ENCODE results near the gene ASCL5. TPM values are rescaled to one million over a fixed set of nuclear protein-coding genes. Genes with fewer than 3 reads are reported as not detected.
A peak's percentile ranks its signal among the peaks of the same experiment; 100 is the strongest.

The ASCL5 gene
- total and polyA plus RNA-seq, 9 of the 15 experiments (the other 6 are each of a cell fraction or from before 2014, with no cell fraction given) = 0.09 TPM; not detected in 8

DNA sequence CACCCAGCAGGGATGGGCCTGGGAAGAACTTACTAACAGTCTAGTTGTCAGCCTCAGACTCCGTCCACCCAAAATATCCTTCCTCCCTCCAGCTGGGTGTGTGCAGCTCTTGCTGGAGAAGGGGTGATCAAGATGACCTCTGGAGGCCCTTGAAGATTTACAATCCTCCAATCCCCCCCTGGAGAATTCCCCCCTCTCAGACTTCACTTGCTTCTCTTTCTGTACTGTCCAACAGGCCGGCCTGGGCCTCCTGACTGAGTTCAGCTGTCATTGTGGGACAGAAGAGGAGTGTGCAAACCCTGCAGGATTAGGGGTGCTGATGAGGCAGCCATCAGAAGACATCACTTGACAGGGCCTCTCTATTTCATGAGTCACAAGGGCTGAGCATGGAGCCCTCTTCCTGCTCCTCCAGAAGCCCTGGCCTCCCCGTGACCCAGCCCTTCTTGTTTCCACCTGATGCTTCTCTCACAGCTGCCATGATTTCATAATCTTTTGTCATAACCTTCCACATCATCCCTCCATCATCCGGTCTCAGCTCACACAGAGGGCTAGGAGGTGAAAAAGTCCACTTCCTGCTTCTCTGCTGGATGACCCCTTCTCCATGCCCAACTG, 46.1 kb upstream of the ASCL5 start:
- Histone ChIP-seq H3K27me3 (ENCODE audit: control insufficient read depth in 2 of 2, insufficient read depth in 2 of 2, low read length in 2 of 2) (peaks cover 6 to 20% of the 10 kb centered on the region in 2 experiments; a peak in 4 of 5 replicates), H3K4me3 (no peak overlapping the region), H3K4me1 (replicated peaks in 1 of 2; ENCODE audit: control insufficient read depth in 2 of 2, insufficient read depth in 2 of 2, low read length in 2 of 2) (peaks cover 11 to 17% of the 10 kb centered on the region in 2 experiments; a peak in 4 of 5 replicates), H3K36me3 (ENCODE audit: control insufficient read depth, insufficient read depth, low read length) (no peaks in the 10 kb centered on the region), H4K20me1 (replicated peaks; ENCODE audit: control insufficient read depth, insufficient read depth, low read length) (no peaks in the 10 kb centered on the region), H3K4me2 (ENCODE audit: insufficient read depth, low read length) (no peak overlapping the region), H3K9me1 (ENCODE audit: control insufficient read depth, insufficient read depth, low read length) (no peaks in the 10 kb centered on the region), H3K9ac (ENCODE audit: insufficient read depth in 1 of 2, low read depth in 2 of 2, low read length in 2 of 2) (no peak overlapping the region), H3K79me2 (ENCODE audit: control insufficient read depth, insufficient read depth, low read length) (no peaks in the 10 kb centered on the region), H2AFZ (ENCODE audit: low read depth, low read length) (no peak overlapping the region), H3K9me3 (replicated peaks; ENCODE audit: control insufficient read depth, insufficient read depth, low read depth, low read length) (peaks cover 3% of the 10 kb centered on the region; the same call in 1 of the 2 replicates), H3K27ac (ENCODE audit: extremely low read depth, low read depth, low read length) (no peak overlapping the region)
- ATAC-seq (no peak), DNase-seq (ENCODE audit: extremely low read depth in 1 of 4, low spot score in 3 of 4) (no peak), FAIRE-seq (no peak)
- no peak for TF ChIP-seq ZBTB1 (CRISPR knock-in tag; IDR thresholded peaks at IDR 0.05; ENCODE audit: borderline replicate concordance, low read depth)
- no peak for TF ChIP-seq RBBP5 (IDR thresholded peaks at IDR 0.05; ENCODE audit: borderline replicate concordance, insufficient read depth, low read length, poor library complexity, severe bottlenecking)
- no peak for TF ChIP-seq MCM7 (IDR thresholded peaks at IDR 0.05)
- no peak for TF ChIP-seq ARHGAP35 (IDR thresholded peaks at IDR 0.05; ENCODE audit: partially characterized antibody)
- TF ChIP-seq RFX7 (CRISPR knock-in tag; IDR thresholded peaks at IDR 0.05) = no peak
- no peak for TF ChIP-seq ZNF75A (CRISPR knock-in tag; IDR thresholded peaks at IDR 0.05)
- no peak for TF ChIP-seq NR2C1 (IDR thresholded peaks at IDR 0.05)
- TF ChIP-seq NR2C1 (tag; IDR thresholded peaks at IDR 0.05) = 0 out of 2 replicates have a peak, but pooled peaks have one; percentile 32
- TF ChIP-seq CSDE1 (IDR thresholded peaks at IDR 0.05) = no peak
- TF ChIP-seq, protein P1, sequence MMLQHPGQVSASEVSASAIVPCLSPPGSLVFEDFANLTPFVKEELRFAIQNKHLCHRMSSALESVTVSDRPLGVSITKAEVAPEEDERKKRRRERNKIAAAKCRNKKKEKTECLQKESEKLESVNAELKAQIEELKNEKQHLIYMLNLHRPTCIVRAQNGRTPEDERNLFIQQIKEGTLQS (IDR thresholded peaks at IDR 0.05) = peak; percentile 10; the same call in 1 of the 2 replicates
- TF ChIP-seq, protein P1 (CRISPR knock-in tag; conservative IDR thresholded peaks at IDR 0.05) = no peak
- peak; percentile 39; the same call in 1 of the 2 replicates for TF ChIP-seq EP300 (IDR thresholded peaks at IDR 0.05; ENCODE audit: low read length)
- no peak for TF ChIP-seq HIVEP1 (CRISPR knock-in tag; IDR thresholded peaks at IDR 0.05)
- TF ChIP-seq FOXM1 (IDR thresholded peaks at IDR 0.05; ENCODE audit: low read depth) = no peak
- TF ChIP-seq FOXM1 (CRISPR knock-in tag; IDR thresholded peaks at IDR 0.05; ENCODE audit: low read depth) = no peak
- no peak for TF ChIP-seq ZNF57 (CRISPR knock-in tag; IDR thresholded peaks at IDR 0.05)
- TF ChIP-seq TRIM28 (IDR thresholded peaks at IDR 0.05) = peak; percentile 84; the same call in 1 of the 2 replicates
- peak; percentile 63 to 66; a peak in 2 of 4 replicates for TF ChIP-seq TRIM24 (IDR thresholded peaks at IDR 0.05)
- TF ChIP-seq CBX3 (IDR thresholded peaks at IDR 0.05; ENCODE audit: borderline replicate concordance in 1 of 2, low read length in 2 of 2) = peak in 1 of 2 experiments; percentile 86; a peak in 2 of 3 replicates
- TF ChIP-seq ESRRA (IDR thresholded peaks at IDR 0.05; ENCODE audit: borderline replicate concordance, low read depth) = peak; percentile 94
- intact Hi-C loops (cut with micrococcal nuclease) = no loop called here
- in situ Hi-C loops (cut with MboI) = no loop called here
- 51% methylated on average over 4 of the region's 4 CpGs for WGBS (ENCODE audit: insufficient coverage, low coverage, missing lambda C conversion rate)
- ChIA-PET CTCF (ENCODE audit: low intra/inter-chr PET ratio) (no interaction called here), POLR2A (interaction anchor here (0.9 kb wide), 1 partner anchor 30 kb away, joined by 3 read pairs; no protein-coding TSS in a partner anchor)
- no TSS peak for BruUV-seq (replicated peaks)

Data from K562 (cell line).